SH-SY5Y (cell line): Measurements from ENCODE around the gene TBK1.
A peak's percentile ranks its signal among the peaks of the same experiment; 100 is the strongest.

Experiments used
- GATA2 ChIP-seq: IDR thresholded peaks from 2 replicates; pipeline ENCODE4 v1.6.1; 2011; ENCODE audit warnings: mild to moderate bottlenecking, low read depth, low read length
- GATA3 ChIP-seq: IDR thresholded peaks from 2 replicates; pipeline ENCODE4 v1.6.1; 2011; ENCODE audit warnings: low read depth, mild to moderate bottlenecking, low read length, moderate library complexity

The TBK1 gene

GRCh38 chr12:64468966-64469365 lies 17.0 kb downstream of the TBK1 start:
- TF ChIP-seq GATA3 (no peak), GATA2 (no peak)

DNA sequence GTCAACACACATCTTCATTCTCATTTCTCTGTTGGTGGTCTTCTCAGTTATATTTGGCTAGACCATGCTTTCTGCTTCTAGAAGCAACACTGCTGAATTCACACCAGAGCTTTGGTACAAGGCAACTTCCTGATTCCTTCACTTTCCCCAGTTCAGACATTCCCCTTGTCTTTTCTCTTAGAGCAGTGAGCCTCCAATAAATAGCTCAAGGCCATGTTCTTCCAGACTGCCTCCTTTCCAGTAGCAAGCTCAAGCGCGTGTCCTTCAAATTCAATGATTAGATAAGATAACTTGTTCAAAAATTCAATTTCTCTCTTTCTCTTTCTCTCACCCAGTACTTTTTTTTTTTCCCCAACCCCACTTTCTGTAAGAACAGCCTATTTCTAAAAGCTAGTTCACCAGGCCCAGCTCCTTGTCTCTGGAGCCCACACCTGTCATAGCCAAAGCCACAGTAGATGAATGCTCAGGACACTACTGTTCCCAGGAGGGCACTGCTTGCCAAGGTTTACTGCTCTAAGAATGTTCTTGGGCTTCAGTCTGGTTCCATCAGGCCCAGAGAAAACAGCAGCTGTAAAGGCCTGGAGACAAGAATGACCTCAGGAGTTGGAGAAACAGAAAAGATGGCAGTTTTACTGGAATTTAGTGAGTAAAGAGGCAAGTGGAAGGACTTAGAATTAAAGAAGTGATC lies 17.7 kb downstream of the TBK1 start:
- TF ChIP-seq GATA3 (no peak), GATA2 (no peak)

DNA sequence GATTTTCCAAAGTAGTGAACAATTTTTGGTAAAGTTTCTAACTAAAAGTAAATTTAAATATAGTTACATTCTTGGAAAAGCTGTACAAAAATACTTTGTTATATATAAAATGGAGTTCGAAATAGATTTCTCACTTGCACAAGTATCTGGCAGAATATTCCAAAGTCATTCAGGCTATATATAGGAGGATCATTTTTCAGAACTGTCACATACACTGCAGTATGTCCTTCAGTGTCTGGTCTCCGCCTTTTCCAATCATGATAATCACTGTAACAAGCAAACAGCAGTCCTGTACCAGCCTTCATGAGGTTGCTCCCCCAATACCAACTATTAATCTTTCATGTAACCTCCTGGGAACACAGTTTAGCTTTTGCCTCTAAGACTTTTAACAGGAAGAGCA lies 18.6 kb downstream of the TBK1 start:
- TF ChIP-seq GATA2, result no peak
- no peak for TF ChIP-seq GATA3

- no peak for TF ChIP-seq GATA3
- no peak for TF ChIP-seq GATA2
Observed at GRCh38 chr12:64473176-64473575, 21.3 kb downstream of the TBK1 start.

- TF ChIP-seq GATA3 (no peak), GATA2 (no peak)
Observed at GRCh38 chr12:64475518-64475917, 23.6 kb downstream of the TBK1 start.

DNA sequence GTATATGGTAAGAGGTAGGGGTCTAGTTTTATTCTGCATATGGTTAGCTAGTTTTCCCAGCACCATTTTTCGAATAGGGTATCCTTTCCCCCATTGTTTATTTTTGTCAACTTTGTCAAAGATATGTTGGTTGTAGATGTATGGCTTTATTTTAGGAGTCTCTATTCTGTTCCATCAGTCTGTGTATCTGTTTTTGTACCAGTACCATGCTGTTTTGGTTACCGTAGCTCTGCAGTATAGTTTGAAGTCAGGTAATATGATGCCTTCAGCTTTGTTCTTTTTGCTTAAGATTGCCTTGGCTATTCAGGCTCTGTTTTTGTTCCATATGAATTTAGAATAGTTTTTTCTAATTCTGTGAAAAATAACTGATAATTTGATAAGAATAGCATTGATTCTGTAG lies 24.9 kb downstream of the TBK1 start:
- TF ChIP-seq GATA3 (no peak), GATA2 (no peak)

GRCh38 chr12:64478661-64479060 lies 26.7 kb downstream of the TBK1 start:
- TF ChIP-seq GATA3 (no peak), GATA2 (no peak)

GRCh38 chr12:64480148-64480547 lies 28.2 kb downstream of the TBK1 start:
- TF ChIP-seq GATA3, result no peak
- no peak for TF ChIP-seq GATA2

- TF ChIP-seq GATA2, result no peak
- no peak for TF ChIP-seq GATA3
Observed at GRCh38 chr12:64486657-64487056, 34.7 kb downstream of the TBK1 start.

DNA sequence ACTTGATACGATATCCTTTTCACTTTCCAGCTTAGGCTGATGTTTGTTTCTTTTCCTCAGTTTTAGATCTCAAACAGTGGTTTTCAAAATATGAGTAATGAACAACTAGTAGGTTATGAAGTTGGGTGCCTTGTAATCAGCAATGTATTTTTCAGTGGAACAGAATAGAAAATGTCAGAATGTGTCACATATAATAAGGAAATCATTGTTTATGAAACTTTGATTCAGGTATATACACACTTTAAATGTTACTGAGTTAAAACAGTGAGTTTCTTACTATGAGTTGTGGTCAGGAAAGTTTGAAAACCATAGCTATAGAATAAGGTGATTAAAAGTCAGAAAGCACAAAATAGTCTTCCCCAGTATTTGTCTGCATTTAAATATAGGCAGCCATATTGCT lies 39.8 kb downstream of the TBK1 start:
- TF ChIP-seq GATA3 (no peak), GATA2 (no peak)

DNA sequence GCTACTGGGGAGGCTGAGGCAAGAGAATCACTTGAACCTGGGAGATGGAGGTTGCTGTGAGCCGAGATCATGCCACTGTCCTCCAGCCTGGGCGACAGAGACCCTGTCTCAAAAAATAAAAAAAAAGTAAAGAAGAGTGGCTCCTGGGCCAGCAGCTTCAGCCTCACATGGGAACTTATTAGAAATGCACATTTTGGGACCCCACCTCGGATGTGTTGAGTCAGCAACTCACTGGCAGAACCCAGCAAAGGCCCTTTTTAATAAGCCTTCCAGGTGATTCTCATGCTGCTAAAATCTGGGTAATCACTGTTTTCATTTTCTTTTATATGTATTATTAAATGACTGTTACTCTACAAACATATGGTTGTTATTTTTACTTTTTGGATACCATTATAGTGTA lies 41.6 kb downstream of the TBK1 start:
- no peak for TF ChIP-seq GATA3
- no peak for TF ChIP-seq GATA2

GRCh38 chr12:64494998-64495729 lies 43.2 kb downstream of the TBK1 start:
- peak; percentile 91 for TF ChIP-seq GATA2
- TF ChIP-seq GATA3, result peak; percentile 79

DNA sequence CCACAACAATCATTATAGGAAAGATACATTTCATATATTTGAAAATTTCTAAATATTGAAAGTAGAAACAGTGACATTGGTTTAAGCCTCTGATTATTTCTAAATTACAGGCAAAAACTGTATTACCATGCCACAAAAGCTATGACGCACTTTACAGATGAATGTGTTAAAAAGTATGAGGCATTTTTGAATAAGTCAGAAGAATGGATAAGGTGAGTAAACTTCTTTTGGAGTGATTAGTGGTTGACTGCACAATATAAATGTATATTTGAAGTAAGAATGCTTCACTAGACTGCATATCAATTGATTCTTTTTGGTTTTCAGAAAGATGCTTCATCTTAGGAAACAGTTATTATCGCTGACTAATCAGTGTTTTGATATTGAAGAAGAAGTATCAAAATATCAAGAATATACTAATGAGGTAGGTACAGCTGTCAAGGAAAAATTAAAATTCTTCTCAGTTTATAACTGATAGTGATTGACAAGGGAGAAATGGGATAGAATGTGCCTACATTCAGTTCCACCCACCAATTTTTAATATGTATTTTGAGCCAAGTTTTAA lies 45.0 kb downstream of the TBK1 start:
- TF ChIP-seq GATA3 (no peak), GATA2 (no peak)

DNA sequence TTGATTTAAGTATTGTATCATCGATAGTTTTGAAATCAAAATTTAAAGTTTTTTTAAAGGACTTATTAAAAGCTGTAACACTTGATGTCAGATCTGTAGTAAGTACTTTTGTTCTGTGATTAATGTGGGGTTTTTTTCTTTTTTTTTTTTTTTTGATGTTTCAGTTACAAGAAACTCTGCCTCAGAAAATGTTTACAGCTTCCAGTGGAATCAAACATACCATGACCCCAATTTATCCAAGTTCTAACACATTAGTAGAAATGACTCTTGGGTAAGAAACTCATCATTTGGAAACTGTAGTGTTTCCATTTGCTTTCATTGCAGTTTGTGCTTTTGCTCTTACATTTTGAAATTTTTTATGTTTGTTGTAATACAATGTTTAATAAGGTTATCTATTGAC lies 45.6 kb downstream of the TBK1 start:
- no peak for TF ChIP-seq GATA2
- TF ChIP-seq GATA3, result no peak

DNA sequence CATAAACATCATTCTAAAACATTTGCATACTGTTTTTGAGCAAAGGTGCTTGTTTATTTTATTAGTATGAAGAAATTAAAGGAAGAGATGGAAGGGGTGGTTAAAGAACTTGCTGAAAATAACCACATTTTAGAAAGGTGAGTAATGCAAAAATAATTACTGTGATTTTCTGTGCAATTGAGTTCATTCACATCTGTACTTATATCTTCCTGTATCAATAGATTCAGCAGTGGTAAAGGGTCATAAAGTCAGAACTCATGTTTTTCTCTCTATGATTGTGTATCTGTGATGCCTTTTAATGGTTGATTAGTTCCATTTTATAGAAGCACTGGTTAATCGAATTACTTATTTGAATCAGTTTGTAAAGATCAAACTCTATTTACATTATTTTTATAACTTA lies 46.0 kb downstream of the TBK1 start:
- TF ChIP-seq GATA2 (no peak), GATA3 (no peak)
